ENCODE measurements around the gene NDUFS3.

The NDUFS3 gene

DNA sequence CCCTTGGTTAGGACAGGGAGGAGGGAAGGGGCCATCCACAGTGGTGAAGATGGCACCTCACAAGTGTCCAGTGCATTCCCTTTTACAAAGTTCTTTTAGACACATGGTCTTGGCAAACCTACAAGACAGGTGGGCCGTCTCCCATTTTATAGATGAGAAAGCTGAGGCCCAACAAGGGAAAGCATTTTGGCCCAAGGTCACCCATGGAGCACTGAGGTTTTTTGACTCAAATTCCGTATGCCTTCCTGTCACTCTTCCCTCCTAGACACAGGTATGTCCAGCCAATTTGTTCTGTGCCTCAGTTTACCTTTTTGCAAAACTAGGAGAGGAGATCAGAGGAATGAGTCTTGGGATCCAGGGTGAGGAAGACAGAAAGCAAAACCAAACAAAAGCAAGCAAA, 14.1 kb downstream of the NDUFS3 start:
- no peak for DNase-seq

- DNase-seq = no peak
These were observed 14.6 kb downstream of the NDUFS3 start for GRCh38 chr11:47593492-47593933.

DNA sequence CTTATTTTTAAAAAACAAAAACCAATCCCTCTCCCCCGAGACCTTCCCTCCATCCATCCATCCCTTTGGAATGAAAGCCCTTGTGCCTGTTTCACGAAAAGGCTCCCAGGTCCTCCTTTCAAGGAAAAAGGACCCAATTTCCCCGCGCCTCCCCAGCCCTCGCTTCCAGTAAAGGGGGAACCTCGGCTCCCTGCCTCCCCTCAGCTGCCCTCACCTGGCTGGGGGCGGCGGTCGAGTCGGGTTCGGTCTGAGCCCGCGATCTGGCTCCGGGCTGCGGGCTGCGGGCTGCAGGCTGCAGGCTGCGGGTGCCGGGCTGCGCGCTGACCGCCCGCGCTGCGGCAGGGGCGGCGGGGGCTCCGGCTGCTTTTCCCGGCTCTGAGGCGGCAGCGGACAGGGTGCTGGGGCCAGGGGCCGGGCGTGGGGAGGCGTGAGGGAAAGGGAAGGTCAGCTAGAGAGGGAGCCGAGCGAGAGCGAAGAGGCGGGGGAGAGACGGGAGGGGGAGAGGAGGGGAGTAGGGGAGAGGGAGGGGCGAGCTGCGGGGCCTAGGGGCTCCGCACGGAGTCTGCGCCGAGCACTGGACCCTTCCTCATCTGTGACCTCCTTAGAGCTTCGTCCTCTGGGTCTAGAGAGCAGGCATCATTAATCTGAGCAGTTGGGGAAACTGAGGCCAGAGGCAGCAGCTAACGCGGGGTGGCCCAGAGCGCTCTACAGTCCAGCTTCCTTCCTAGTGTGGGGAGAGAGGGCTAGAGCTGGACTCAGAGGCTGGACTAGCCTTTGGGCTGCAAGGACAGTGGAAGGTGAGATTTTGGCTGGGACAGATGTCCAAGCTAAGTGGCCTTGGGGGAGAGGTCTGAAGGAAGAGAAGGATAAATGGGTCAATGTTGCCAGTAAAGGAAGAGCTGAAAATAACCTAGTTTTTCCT, 15.3 kb downstream of the NDUFS3 start, which contains the start of gene C1QTNF4:
TSS of gene C1QTNF4 (minus strand) at position 478 of the 922 bp plus-strand sequence. CDS start 3,601 bp downstream, outside the sequence.
- no peak for DNase-seq

GRCh38 chr11:47595029-47595428, 16.2 kb downstream of the NDUFS3 start:
- no peak for DNase-seq

- no peak for DNase-seq
These were observed 17.1 kb downstream of the NDUFS3 start for GRCh38 chr11:47595967-47596366.

DNA sequence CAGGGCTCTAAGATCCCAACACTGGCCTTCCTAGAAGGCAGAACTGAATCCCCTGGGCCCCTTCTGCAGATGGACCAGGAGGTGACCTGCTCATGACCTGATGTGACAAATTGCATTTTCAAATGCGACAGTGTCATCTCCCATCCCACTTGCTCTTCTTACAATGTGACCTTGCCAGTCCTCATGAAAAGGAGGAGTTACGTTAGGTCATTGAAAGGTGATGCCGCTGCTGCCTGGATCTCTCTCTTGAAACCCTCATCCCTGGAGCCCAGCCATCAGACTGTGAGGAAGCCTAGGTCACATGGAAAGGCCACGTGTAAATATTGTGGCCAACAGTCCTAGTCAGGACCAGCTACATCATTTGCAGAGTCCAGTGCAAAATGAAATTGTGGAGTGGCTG, 21.0 kb downstream of the NDUFS3 start:
- peak; percentile 16 for DNase-seq

DNA sequence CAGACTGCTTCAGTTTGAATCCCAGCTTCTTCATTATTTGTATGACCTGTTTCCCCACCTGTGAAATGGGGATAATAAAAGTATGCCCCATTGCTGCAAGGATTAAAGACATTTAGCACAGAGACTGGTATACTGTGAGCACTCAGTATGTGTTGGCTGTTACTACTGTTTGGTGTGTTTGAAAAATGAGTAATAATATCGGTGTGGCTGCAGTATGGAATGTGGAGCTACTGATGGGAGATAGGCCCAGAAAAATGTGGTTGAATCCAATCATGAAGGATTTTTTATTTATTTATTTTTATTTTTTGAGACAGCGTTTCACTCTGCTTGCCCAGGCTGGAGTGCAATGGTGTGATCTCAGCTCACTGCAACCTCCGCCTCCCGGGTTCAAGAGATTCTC, 24.4 kb downstream of the NDUFS3 start:
- no peak for DNase-seq

GRCh38 chr11:47605921-47606320, 27.0 kb downstream of the NDUFS3 start:
- no peak for DNase-seq

DNA sequence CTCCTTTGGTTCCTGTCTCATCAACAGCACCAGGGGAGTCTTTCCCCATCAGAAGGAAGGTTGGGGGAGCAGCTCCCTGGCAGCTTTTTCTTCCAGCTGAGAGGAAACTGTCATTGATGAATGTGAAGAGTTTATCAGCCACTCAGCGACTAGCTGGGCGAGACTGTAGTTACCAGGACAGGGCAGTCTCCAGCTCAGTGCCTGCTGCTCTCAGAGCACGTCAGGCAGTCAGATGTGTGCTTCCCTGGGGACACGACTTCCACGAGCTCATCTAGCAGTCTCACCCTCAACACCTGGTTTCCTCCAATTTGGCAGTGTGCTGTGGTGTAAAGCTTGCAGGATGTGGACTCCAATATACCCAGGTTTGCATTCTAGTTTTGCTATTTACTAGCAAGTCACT, 27.9 kb downstream of the NDUFS3 start:
- DNase-seq = no peak

- DNase-seq = no peak
These were observed 28.5 kb downstream of the NDUFS3 start for GRCh38 chr11:47607380-47607779.

GRCh38 chr11:47609675-47610074, 30.8 kb downstream of the NDUFS3 start:
- no peak for DNase-seq

- no peak for DNase-seq
These were observed 32.5 kb downstream of the NDUFS3 start for GRCh38 chr11:47611348-47611794.

GRCh38 chr11:47615249-47615648, 36.4 kb downstream of the NDUFS3 start:
- DNase-seq = no peak

DNA sequence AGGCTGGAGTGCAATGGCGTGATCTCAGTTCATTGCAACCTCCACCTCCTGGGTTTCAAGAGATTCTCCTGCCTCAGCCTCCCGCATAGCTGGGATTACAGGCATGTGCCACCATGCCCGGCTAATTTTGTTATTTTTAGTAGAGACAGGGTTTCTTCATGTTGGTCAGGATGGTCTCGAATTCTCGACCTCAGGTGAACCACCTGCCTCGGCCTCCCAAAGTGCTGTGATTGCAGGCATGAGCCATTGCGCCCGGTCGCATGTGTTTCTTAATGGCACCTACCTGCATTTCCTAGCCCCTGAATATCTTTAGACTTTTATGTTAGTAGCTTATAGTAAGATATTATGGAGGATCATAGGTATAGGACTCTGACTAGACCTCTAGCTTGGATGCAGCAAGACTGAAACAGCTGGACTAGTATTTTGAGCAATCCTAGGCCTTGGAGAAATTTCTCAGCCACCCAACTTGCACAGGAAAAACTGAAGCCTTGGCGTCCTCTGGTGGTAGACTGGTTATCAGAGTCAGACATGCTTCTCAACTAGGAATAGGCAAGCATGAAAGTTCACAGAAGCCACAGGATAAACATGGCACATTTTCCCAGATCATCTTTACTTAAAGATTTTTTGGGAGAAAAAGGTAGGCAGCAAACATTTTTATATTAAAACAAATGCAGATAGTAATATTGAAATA, 38.0 kb downstream of the NDUFS3 start:
- no peak for DNase-seq

DNA sequence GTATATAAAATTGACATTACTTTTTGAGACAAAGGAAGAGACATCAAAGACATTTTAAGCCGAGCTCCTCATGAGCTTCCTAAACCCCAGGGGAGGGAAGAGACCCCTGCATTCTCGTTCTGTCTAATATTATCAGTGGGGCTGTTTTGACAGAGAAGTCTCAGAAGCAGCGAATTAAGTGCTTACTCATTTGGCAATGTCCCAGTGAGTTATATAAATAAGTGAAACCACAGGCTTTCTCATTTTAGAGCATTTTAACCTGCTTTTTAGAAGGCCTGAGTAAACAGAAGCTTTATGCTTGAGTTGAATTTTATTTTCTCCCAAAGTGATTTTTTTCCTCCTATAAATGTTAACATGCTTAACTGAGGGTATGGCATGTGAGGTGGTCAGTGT, 38.5 kb downstream of the NDUFS3 start:
- no peak for DNase-seq

DNA sequence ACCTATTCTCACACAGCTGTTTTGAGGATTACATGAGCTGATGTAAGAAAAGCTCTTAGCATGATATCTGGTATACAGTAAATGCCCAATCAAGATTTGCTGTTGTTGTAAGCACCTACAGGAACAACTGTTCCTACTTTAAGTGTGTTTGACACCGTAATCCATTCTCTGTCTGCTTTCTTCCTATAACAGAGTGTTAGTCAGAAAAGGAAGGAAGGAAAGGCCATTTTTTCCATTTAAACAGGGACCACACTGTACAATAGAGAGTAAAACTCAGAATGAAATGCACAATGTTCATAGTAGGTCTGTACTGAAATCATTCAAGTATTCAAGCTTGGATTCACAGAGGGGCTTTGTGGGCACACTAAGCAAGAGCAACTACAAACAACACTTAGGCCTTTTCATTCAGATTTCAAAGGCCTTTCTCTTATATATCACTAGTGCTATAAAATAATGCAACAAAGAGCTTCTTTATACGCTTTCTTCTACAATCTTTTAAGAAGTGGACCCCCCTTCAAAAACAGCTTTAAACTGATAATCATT, 42.0 kb downstream of the NDUFS3 start:
- DNase-seq = no peak

DNA sequence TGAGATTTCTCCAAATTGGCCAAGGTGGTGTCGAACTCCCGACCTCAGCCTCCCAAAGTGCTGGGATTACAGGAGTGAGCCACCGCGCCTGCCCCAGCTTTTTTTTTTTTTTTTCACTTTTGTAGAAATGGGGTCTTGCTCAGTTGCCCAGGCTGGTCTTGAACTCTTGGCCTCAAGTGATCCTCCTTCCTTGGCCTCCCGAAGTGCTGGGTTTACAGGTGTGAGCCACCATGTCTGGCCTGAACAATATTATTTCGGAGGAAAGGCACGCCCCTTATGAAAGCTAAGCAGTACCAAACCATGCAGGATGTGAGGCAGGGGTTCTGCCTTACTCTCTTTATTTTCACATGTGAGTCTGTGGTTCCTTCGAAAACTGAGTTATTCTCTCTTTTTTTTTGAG, 47.4 kb downstream of the NDUFS3 start:
- DNase-seq = no peak

GRCh38 chr11:47628026-47628425, 49.2 kb downstream of the NDUFS3 start:
- DNase-seq = no peak

- DNase-seq = no peak
These were observed 52.6 kb downstream of the NDUFS3 start for GRCh38 chr11:47631473-47631872.

Measured in activated effector memory CD4-positive, alpha-beta T cell treated with anti-CD3 and anti-CD28 coated beads, Interleukin-2, amount 50 U/mL, for 16 hours (primary cell).